A673 (cell line): Measurements from ENCODE around the gene HPN. TPM values are rescaled to one million over a fixed set of nuclear protein-coding genes. Genes with fewer than 3 reads are reported as not detected.

Experiments
- BruUV-seq: library from RNA; stranded (reverse); fragments of 400-500 nt; replicated peaks from 2 replicates; lab custom pipeline; 2021; lab: Mats Ljungman, UMichigan
- CTCF ChIA-PET: fragments of 300-600 bp; sonication (Branson Sonifier 250); formaldehyde crosslinking; loops from one replicate; lab custom pipeline; 2022; ENCODE audit warnings: antibody characterized with exemption; lab: Charles Lee
- POLR2A ChIA-PET: fragments of 300-600 bp; sonication (Branson Sonifier 250); formaldehyde crosslinking; loops from one replicate; lab custom pipeline; 2022; ENCODE audit warnings: antibody characterized with exemption; ENCODE audit not compliant: low non-redundant PET; lab: Charles Lee
- DNase-seq: peaks from one replicate; pipeline ENCODE4 v3.0.0-alpha.2; 2015; ENCODE audit warnings: low spot score
- H3K27ac ChIP-seq: fragments of 200-600 bp; sonication (generic); 2 replicates; pipeline ENCODE4 v1.5.1; 2016; ENCODE audit warnings: mixed run types, low read depth, mild to moderate bottlenecking, mixed read lengths, antibody characterized with exemption, low read length; ENCODE audit not compliant: poor library complexity, severe bottlenecking
- H3K27me3 ChIP-seq: fragments of 200-600 bp; sonication (generic); replicated peaks from 2 replicates; pipeline ENCODE4 v1.6.1; 2017; ENCODE audit warnings: mixed run types, low read depth, mild to moderate bottlenecking, mixed read lengths, antibody characterized with exemption, low read length; ENCODE audit not compliant: insufficient read depth, poor library complexity
- H3K36me3 ChIP-seq: fragments of 200-600 bp; sonication (generic); 2 replicates; pipeline ENCODE4 v1.6.1; 2016; ENCODE audit warnings: mixed run types, mild to moderate bottlenecking, mixed read lengths, antibody characterized with exemption, low read length; ENCODE audit not compliant: insufficient read depth, poor library complexity, severe bottlenecking
- H3K4me1 ChIP-seq: fragments of 200-600 bp; sonication (generic); 2 replicates; pipeline ENCODE4 v1.6.1; 2017; ENCODE audit warnings: mixed run types, mild to moderate bottlenecking, mixed read lengths, antibody characterized with exemption, low read length; ENCODE audit not compliant: insufficient read depth, poor library complexity, severe bottlenecking
- H3K4me3 ChIP-seq: fragments of 200-600 bp; sonication (generic); 2 replicates; pipeline ENCODE4 v1.5.1; 2016; ENCODE audit warnings: low read depth, mixed run types, mild to moderate bottlenecking, mixed read lengths, low read length; ENCODE audit not compliant: poor library complexity, severe bottlenecking
- H3K9me3 ChIP-seq: fragments of 200-600 bp; sonication (generic); 2 replicates; pipeline ENCODE4 v1.6.1; 2016; ENCODE audit warnings: mixed run types, low read depth, mild to moderate bottlenecking, mixed read lengths, antibody characterized with exemption, low read length; ENCODE audit not compliant: poor library complexity, severe bottlenecking
- CTCF ChIP-seq: fragments of 300-800, 200-600 bp; sonication (generic); conservative IDR thresholded peaks from 2 replicates; pipeline ENCODE4 v1.5.1; 2017; ENCODE audit warnings: low read depth, mild to moderate bottlenecking, antibody characterized with exemption, low read length, moderate library complexity, mixed read lengths
- EZH2 ChIP-seq: fragments of 200-600 bp; sonication (generic); IDR thresholded peaks from 2 replicates; pipeline ENCODE4 v1.6.1; 2017; ENCODE audit warnings: borderline replicate concordance, low read depth, mild to moderate bottlenecking, mixed read lengths, antibody characterized with exemption, low read length; ENCODE audit not compliant: poor library complexity, severe bottlenecking
- intact Hi-C: fragments of 100-400 bp; cut with micrococcal nuclease; formaldehyde crosslinking; loops from one replicate; pipeline ENCODE4 v1.10.0; 2022; ENCODE audit not compliant: unreplicated experiment
- total RNA-seq: library from RNA; stranded (reverse); gene quantifications from 2 replicates; pipeline ENCODE4 v1.2.3, GENCODE V29; 2021

Gene HPN
- total RNA-seq, 1 experiment from 2014 or later = not detected

GRCh38 chr19:35042954-35043604, 1.6 kb downstream of the HPN start:
- no peak for DNase-seq
- H3K36me3 ChIP-seq = no peaks in the 10 kb centered on the region
- H3K27ac ChIP-seq = no peak overlapping the region
- ChIA-PET POLR2A (no interaction called here), CTCF (no interaction called here)
- intact Hi-C loops = no loop called here
- H3K9me3 ChIP-seq = no peaks in the 10 kb centered on the region
- H3K4me3 ChIP-seq = no peak overlapping the region
- no peaks in the 10 kb centered on the region for H3K27me3 ChIP-seq
- BruUV-seq = no TSS peak
- H3K4me1 ChIP-seq = no peaks in the 10 kb centered on the region
- TF ChIP-seq CTCF (no peak), EZH2 (no peak)

GRCh38 chr19:35043906-35044305, 2.4 kb downstream of the HPN start:
- Histone ChIP-seq H3K4me1 (no peaks in the 10 kb centered on the region), H3K27ac (no peak overlapping the region), H3K27me3 (no peaks in the 10 kb centered on the region), H3K9me3 (no peaks in the 10 kb centered on the region), H3K4me3 (no peak overlapping the region), H3K36me3 (no peaks in the 10 kb centered on the region)
- CTCF ChIA-PET = interaction anchor here (0.6 to 1.2 kb wide), 4 partner anchors 13 to 43 kb away, joined by 3 to 5 read pairs (median 3); no protein-coding TSS in a partner anchor
- no peak for DNase-seq
- POLR2A ChIA-PET = no interaction called here
- TF ChIP-seq CTCF = no peak
- no peak for TF ChIP-seq EZH2
- intact Hi-C loops = no loop called here
- BruUV-seq = no TSS peak

GRCh38 chr19:35044317-35045117, 3.0 kb downstream of the HPN start:
- peak; percentile 65 for DNase-seq
- Histone ChIP-seq H3K4me3 (no peak overlapping the region), H3K27ac (no peak overlapping the region), H3K27me3 (no peaks in the 10 kb centered on the region), H3K9me3 (no peaks in the 10 kb centered on the region), H3K4me1 (no peaks in the 10 kb centered on the region), H3K36me3 (no peaks in the 10 kb centered on the region)
- intact Hi-C loops = no loop called here
- TF ChIP-seq CTCF = peak; percentile 98
- TF ChIP-seq EZH2 = no peak
- BruUV-seq = no TSS peak
- POLR2A ChIA-PET = no interaction called here
- CTCF ChIA-PET = interaction anchor here (0.6 to 1.2 kb wide), 5 partner anchors 14 to 1140 kb away, joined by 3 to 5 read pairs (median 3); no protein-coding TSS in a partner anchor
